C4-2B (cell line): ENCODE results near the gene LDHB.

Experiments
- CTCF ChIP-seq: fragments of 450-650 bp; conservative IDR thresholded peaks from 2 replicates; pipeline ENCODE4 v1.5.1; 2017; ENCODE audit warnings: mild to moderate bottlenecking
- ZFX ChIP-seq: fragments of 450-650 bp; IDR thresholded peaks from 2 replicates; pipeline ENCODE4 v1.6.1; 2017

GRCh38 chr12:21659383-21659782 lies 1.7 kb upstream of the LDHB start:
- no peak; the same call in 1 of the 2 replicates for TF ChIP-seq CTCF
- TF ChIP-seq ZFX: no peak
